Common myeloid progenitor, CD34-positive (primary cell): ENCODE data around the gene F12.

ENCODE experiments used
- CTCF ChIA-PET: fragments of 350-600 bp; sonication (Branson Sonifier 250); formaldehyde crosslinking; loops from one replicate; lab custom pipeline; 2021; ENCODE audit warnings: antibody characterized with exemption; lab: Charles Lee
- POLR2A ChIA-PET: fragments of 350-600 bp; sonication (Branson Sonifier 250); formaldehyde crosslinking; loops from one replicate; lab custom pipeline; 2021; ENCODE audit warnings: antibody characterized with exemption; lab: Charles Lee
- DNase-seq, 3 donors: peaks; one replicate each; pipeline versions ENCODE4 v3.0.0 to v3.0.0-alpha.2; 2013
- H3K27ac ChIP-seq, 2 experiments: 1 replicate in 1 of 2; 2 replicates in 1 of 2; pipeline ENCODE4 v1.7.0; 2013; ENCODE audit warnings: inconsistent platforms in 2 of 2, low read length in 2 of 2, mild to moderate bottlenecking in 2 of 2, low read depth in 1 of 2, moderate library complexity in 1 of 2; ENCODE audit not compliant: severe bottlenecking in 2 of 2, insufficient read depth in 1 of 2, poor library complexity in 1 of 2
- H3K27me3 ChIP-seq, 5 experiments: replicated peaks in 2 of 5; 1 replicate in 3 of 5; 2 replicates in 2 of 5; pipeline versions ENCODE4 v1.6.1 to v1.7.0; 2013; ENCODE audit warnings: low read length in 4 of 5, mild to moderate bottlenecking in 2 of 5, moderate library complexity in 2 of 5, inconsistent platforms in 1 of 5; ENCODE audit not compliant: insufficient read depth in 5 of 5, control insufficient read depth in 4 of 5
- H3K36me3 ChIP-seq, 4 experiments: 1 replicate in 2 of 4; 2 replicates in 2 of 4; pipeline versions ENCODE4 v1.6.1 to v1.7.0; 2013; ENCODE audit warnings: low read length in 3 of 4, control low read depth in 1 of 4, mild to moderate bottlenecking in 1 of 4; ENCODE audit not compliant: control insufficient read depth in 4 of 4, insufficient read depth in 4 of 4
- H3K4me1 ChIP-seq, 4 experiments: 1 replicate in 3 of 4; 2 replicates in 1 of 4; pipeline versions ENCODE4 v1.6.1 to v1.7.1; 2013; ENCODE audit warnings: low read length in 3 of 4, mild to moderate bottlenecking in 3 of 4, control low read depth in 1 of 4, inconsistent platforms in 1 of 4, moderate library complexity in 1 of 4; ENCODE audit not compliant: control insufficient read depth in 4 of 4, insufficient read depth in 4 of 4; ENCODE audit errors: control extremely low read depth in 1 of 4
- H3K4me3 ChIP-seq, 7 experiments: 1 replicate in 4 of 7; 2 replicates in 3 of 7; pipeline versions ENCODE4 v1.5.1 to v1.7.0; 2013; ENCODE audit warnings: mild to moderate bottlenecking in 7 of 7, low read length in 6 of 7, moderate library complexity in 6 of 7, inconsistent platforms in 2 of 7, low read depth in 2 of 7, control low read depth in 1 of 7; ENCODE audit not compliant: insufficient read depth in 4 of 7, control insufficient read depth in 1 of 7; ENCODE audit errors: extremely low read depth in 1 of 7
- H3K9me3 ChIP-seq, 5 experiments: 1 replicate in 4 of 5; 2 replicates in 1 of 5; pipeline versions ENCODE4 v1.6.1 to v1.7.1; 2013; ENCODE audit warnings: low read length in 4 of 5, mild to moderate bottlenecking in 2 of 5, inconsistent platforms in 1 of 5, low read depth in 1 of 5, moderate library complexity in 1 of 5; ENCODE audit not compliant: control insufficient read depth in 4 of 5, insufficient read depth in 2 of 5; ENCODE audit errors: control extremely low read depth in 1 of 5
- WGBS: methylation state at CpG from one replicate; pipeline ENCODE4 v1.1.5; 2013; ENCODE audit not compliant: insufficient coverage; 5-methylcytosine and 5-hydroxymethylcytosine counted together

F12 gene

GRCh38 chr5:177442066-177442826, 32.9 kb upstream of the F12 start:
- no peak for DNase-seq
- ChIA-PET POLR2A (interaction anchor here (0.6 kb wide), 1 partner anchor 11 kb away, joined by 3 read pairs; no protein-coding TSS in a partner anchor), CTCF (interaction anchor here (0.9 to 26.2 kb wide), 5 partner anchors 12 to 52 kb away, joined by 3 to 509 read pairs (median 104); partner anchors contain the start of genes F12, GRK6 and PFN3)
- Histone ChIP-seq H3K9me3 (no peaks in the 10 kb centered on the region), H3K27me3 (no peaks in the 10 kb centered on the region), H3K4me1 (peaks cover 0 to 26% (median 12%) of the 10 kb centered on the region in 4 experiments), H3K27ac (no peak overlapping the region), H3K4me3 (no peak overlapping the region), H3K36me3 (peaks cover 12 to 62% (median 44%) of the 10 kb centered on the region in 4 experiments)
- WGBS: 92% methylated on average over 11 of the region's 20 CpGs

GRCh38 chr5:177440990-177441780, 31.8 kb upstream of the F12 start:
- H3K4me1 ChIP-seq: peaks cover 0 to 18% (median 5%) of the 10 kb centered on the region in 4 experiments
- peaks cover 14 to 71% (median 52%) of the 10 kb centered on the region in 4 experiments for H3K36me3 ChIP-seq
- WGBS: 93% methylated on average over 22 of the region's 26 CpGs
- H3K4me3 ChIP-seq: no peak overlapping the region
- H3K9me3 ChIP-seq: no peaks in the 10 kb centered on the region
- H3K27ac ChIP-seq: no peak overlapping the region
- ChIA-PET CTCF (interaction anchor here (0.9 to 26.2 kb wide), 5 partner anchors 13 to 50 kb away, joined by 3 to 509 read pairs (median 104); partner anchors contain the start of genes F12, GRK6 and PFN3), POLR2A (interaction anchor here (0.6 to 2.6 kb wide), 4 partner anchors 7 to 30 kb away, joined by 3 to 8 read pairs (median 5); no protein-coding TSS in a partner anchor)
- DNase-seq: no peak
- no peaks in the 10 kb centered on the region for H3K27me3 ChIP-seq

- CTCF ChIA-PET: interaction anchor here (0.8 to 26.2 kb wide), 5 partner anchors 10 to 50 kb away, joined by 3 to 509 read pairs (median 104); partner anchors contain the start of genes F12, GRK6 and PFN3
- POLR2A ChIA-PET: interaction anchor here (0.8 to 2.6 kb wide), 3 partner anchors 8 to 29 kb away, joined by 4 to 8 read pairs (median 6); no protein-coding TSS in a partner anchor
- Histone ChIP-seq H3K27ac (no peak overlapping the region), H3K4me1 (peaks cover 0 to 10% (median 0%) of the 10 kb centered on the region in 4 experiments), H3K27me3 (no peaks in the 10 kb centered on the region), H3K4me3 (no peak overlapping the region), H3K36me3 (peaks cover 16 to 79% (median 59%) of the 10 kb centered on the region in 4 experiments), H3K9me3 (no peaks in the 10 kb centered on the region)
- DNase-seq: no peak
- WGBS: 91% methylated on average over 24 of the region's 24 CpGs
Observed at GRCh38 chr5:177440211-177440989, 31.0 kb upstream of the F12 start.

- Histone ChIP-seq H3K9me3 (no peaks in the 10 kb centered on the region), H3K27me3 (no peaks in the 10 kb centered on the region), H3K27ac (no peak overlapping the region), H3K4me3 (no peak overlapping the region), H3K4me1 (peaks cover 0 to 2% (median 0%) of the 10 kb centered on the region in 4 experiments), H3K36me3 (peaks cover 19 to 87% (median 67%) of the 10 kb centered on the region in 4 experiments)
- ChIA-PET CTCF (interaction anchor here (0.8 to 26.2 kb wide), 5 partner anchors 11 to 49 kb away, joined by 3 to 509 read pairs (median 104); partner anchors contain the start of genes F12, GRK6 and PFN3), POLR2A (interaction anchor here (2.6 kb wide), 1 partner anchor 11 kb away, joined by 8 read pairs; no protein-coding TSS in a partner anchor)
- WGBS: 100% methylated on average over 2 of the region's 4 CpGs
- DNase-seq: no peak
Observed at GRCh38 chr5:177439518-177440053, 30.2 kb upstream of the F12 start.

GRCh38 chr5:177438468-177438867, 29.1 kb upstream of the F12 start:
- Histone ChIP-seq H3K36me3 (peaks cover 19 to 94% (median 77%) of the 10 kb centered on the region in 4 experiments), H3K27ac (no peak overlapping the region)
- WGBS: 96% methylated on average over 8 of the region's 10 CpGs

GRCh38 chr5:177437623-177438022, 28.3 kb upstream of the F12 start:
- CTCF ChIA-PET: interaction anchor here (1.1 to 26.2 kb wide), 8 partner anchors 10 to 61 kb away, joined by 3 to 509 read pairs (median 4); partner anchors contain the start of genes F12 and PFN3
- no peak overlapping the region for H3K27ac ChIP-seq

More at GRCh38 chr5:177438468-177438867, 29.1 kb upstream of the F12 start:
- H3K4me3 ChIP-seq: no peak overlapping the region
- CTCF ChIA-PET: interaction anchor here (12.1 to 26.2 kb wide), 3 partner anchors 15 to 35 kb away, joined by 104 to 509 read pairs (median 387); partner anchors contain the start of genes F12, GRK6 and PFN3
- DNase-seq: no peak
- H3K4me1 ChIP-seq: no peaks in the 10 kb centered on the region
- no peaks in the 10 kb centered on the region for H3K9me3 ChIP-seq
- POLR2A ChIA-PET: interaction anchor here (2.6 kb wide), 1 partner anchor 9 kb away, joined by 8 read pairs; no protein-coding TSS in a partner anchor
- no peaks in the 10 kb centered on the region for H3K27me3 ChIP-seq

More at GRCh38 chr5:177437623-177438022, 28.3 kb upstream of the F12 start:
- Histone ChIP-seq H3K9me3 (no peaks in the 10 kb centered on the region), H3K36me3 (peaks cover 19 to 94% (median 82%) of the 10 kb centered on the region in 4 experiments), H3K4me1 (peaks cover 0 to 5% (median 3%) of the 10 kb centered on the region in 4 experiments), H3K27me3 (no peaks in the 10 kb centered on the region), H3K4me3 (no peak overlapping the region)
- DNase-seq: no peak
- 91% methylated on average over 4 of the region's 4 CpGs for WGBS
- POLR2A ChIA-PET: interaction anchor here (1.3 kb wide), 1 partner anchor 33 kb away, joined by 4 read pairs; no protein-coding TSS in a partner anchor
